GM23338 (cell line): ENCODE measurements around the gene OR2C1. TPM values are rescaled to one million over a fixed set of nuclear protein-coding genes. Genes with fewer than 3 reads are reported as not detected.

ENCODE experiments used
- ATAC-seq: fragments of 200-7000 bp; cut with Tn5 transposase; 3 replicates; pipeline ENCODE4 v1.9.1; 2020
- DNase-seq: peaks from one replicate; pipeline ENCODE4 v3.0.0-alpha.2; 2015; ENCODE audit warnings: low spot score
- H2AFZ ChIP-seq: fragments of 200-600 bp; sonication (generic); 2 replicates; pipeline ENCODE4 v1.8.0; 2016; ENCODE audit warnings: antibody characterized with exemption, mild to moderate bottlenecking, moderate library complexity
- H3F3A ChIP-seq: fragments of 200-600 bp; sonication (generic); replicated peaks from 2 replicates; pipeline ENCODE4 v1.8.0; 2017; ENCODE audit warnings: antibody characterized with exemption, mixed run types, low read depth
- H3K27ac ChIP-seq: fragments of 200-600 bp; sonication (generic); 2 replicates; pipeline ENCODE4 v1.6.1; 2016; ENCODE audit warnings: low read depth
- H3K27me3 ChIP-seq: fragments of 200-600 bp; sonication (generic); 2 replicates; pipeline ENCODE4 v1.8.0; 2016; ENCODE audit warnings: mild to moderate bottlenecking, mixed run types, moderate library complexity; ENCODE audit not compliant: insufficient read depth
- H3K36me3 ChIP-seq: fragments of 200-600 bp; sonication (generic); 2 replicates; pipeline ENCODE4 v1.8.0; 2016; ENCODE audit warnings: mild to moderate bottlenecking; ENCODE audit not compliant: insufficient read depth
- H3K4me1 ChIP-seq: fragments of 200-600 bp; sonication (generic); 2 replicates; pipeline ENCODE4 v1.8.0; 2016; ENCODE audit warnings: mild to moderate bottlenecking, moderate library complexity; ENCODE audit not compliant: insufficient read depth
- H3K4me2 ChIP-seq: fragments of 200-600 bp; sonication (generic); 2 replicates; pipeline ENCODE4 v1.7.1; 2017; ENCODE audit warnings: mixed run types
- H3K4me3 ChIP-seq: fragments of 200-600 bp; sonication (generic); 2 replicates; pipeline ENCODE4 v1.6.1; 2016; ENCODE audit warnings: mixed run types
- H3K79me2 ChIP-seq: fragments of 200-600 bp; sonication (generic); replicated peaks from 2 replicates; pipeline ENCODE4 v1.8.0; 2017; ENCODE audit warnings: mild to moderate bottlenecking; ENCODE audit not compliant: insufficient read depth
- H3K9me2 ChIP-seq: fragments of 200-600 bp; sonication (generic); 2 replicates; pipeline ENCODE4 v1.8.0; 2017; ENCODE audit not compliant: insufficient read depth
- H4K20me1 ChIP-seq: fragments of 200-600 bp; sonication (generic); replicated peaks from 2 replicates; pipeline ENCODE4 v1.8.0; 2017; ENCODE audit warnings: mild to moderate bottlenecking; ENCODE audit not compliant: insufficient read depth
- H3K27ac Mint-ChIP-seq: 2 replicates; pipeline ENCODE4 v1.8.0; 2020; ENCODE audit warnings: inconsistent platforms, mild to moderate bottlenecking, moderate library complexity, mixed read lengths
- H3K27me3 Mint-ChIP-seq: 3 replicates; pipeline ENCODE4 v1.8.0; 2022; ENCODE audit warnings: low read depth, mild to moderate bottlenecking, moderate library complexity, mixed read lengths, inconsistent platforms; ENCODE audit not compliant: insufficient read depth, poor library complexity
- H3K36me3 Mint-ChIP-seq: 3 replicates; pipeline ENCODE4 v1.8.0; 2021; ENCODE audit warnings: low read depth, mild to moderate bottlenecking, inconsistent platforms, moderate library complexity, mixed read lengths
- H3K4me1 Mint-ChIP-seq: 3 replicates; pipeline ENCODE4 v1.8.0; 2020; ENCODE audit warnings: mild to moderate bottlenecking, inconsistent platforms, mixed read lengths
- H3K4me3 Mint-ChIP-seq: 3 replicates; pipeline ENCODE4 v1.8.0; 2021; ENCODE audit warnings: moderate library complexity, mild to moderate bottlenecking, inconsistent platforms, mixed read lengths
- H3K9me3 Mint-ChIP-seq: 3 replicates; pipeline ENCODE4 v1.8.0; 2020; ENCODE audit warnings: moderate library complexity, mild to moderate bottlenecking, inconsistent platforms, mixed read lengths
- CREB1 ChIP-seq: fragments of 250-450 bp; sonication (Bioruptor Pico); IDR thresholded peaks from 2 replicates; pipeline ENCODE4 v1.5.0; 2020; ENCODE audit warnings: low read depth, mild to moderate bottlenecking, moderate library complexity
- EZH2 ChIP-seq: fragments of 200-600 bp; sonication (generic); IDR thresholded peaks from one replicate; pipeline ENCODE4 v1.8.0; 2017; ENCODE audit warnings: antibody characterized with exemption, mild to moderate bottlenecking, low read depth; ENCODE audit not compliant: unreplicated experiment
- EZH2phosphoT487 ChIP-seq: fragments of 200-600 bp; sonication (generic); IDR thresholded peaks from one replicate; pipeline ENCODE4 v1.8.1; 2018; ENCODE audit warnings: antibody characterized with exemption; ENCODE audit not compliant: unreplicated experiment
- JUNB ChIP-seq: IDR thresholded peaks from one replicate; pipeline ENCODE4 v1.6.1; 2016; ENCODE audit warnings: antibody characterized with exemption; ENCODE audit not compliant: unreplicated experiment
- NANOG ChIP-seq: IDR thresholded peaks from 2 replicates; pipeline ENCODE4 v1.6.1; 2016; ENCODE audit warnings: antibody characterized with exemption, borderline replicate concordance
- POLR2AphosphoS5 ChIP-seq: IDR thresholded peaks from 2 replicates; pipeline ENCODE4 v1.6.1; 2016; ENCODE audit warnings: antibody characterized with exemption, low read depth
- STAT1 ChIP-seq: IDR thresholded peaks from one replicate; pipeline ENCODE4 v1.6.1; 2016; ENCODE audit warnings: antibody characterized with exemption; ENCODE audit not compliant: unreplicated experiment
- long read RNA-seq: library from polyadenylated mRNA; unstranded; transcript quantifications from one replicate; pipeline ENCODE4 v2.0.0, GENCODE V29; 2020; ENCODE audit not compliant: unreplicated experiment
- polyA plus RNA-seq: library from polyadenylated mRNA; unstranded; fragments of >200 nt; fragmentation: Nextera tagmentation; extraction: Ambion mirVana; gene quantifications from 2 replicates; pipeline ENCODE4 v1.2.1, GENCODE V29; 2016
- total RNA-seq: library from RNA; depleted of rRNA; stranded (reverse); fragments of >200 nt; shearing (Covaris generic); gene quantifications from 2 replicates; pipeline ENCODE4 v1.2.3, GENCODE V29; 2014; rRNA removed
- TF ChIP-seq, protein P1 (sequence below): IDR thresholded peaks from 2 replicates; pipeline ENCODE4 v1.6.1; 2016; ENCODE audit warnings: antibody characterized with exemption
- TF ChIP-seq, protein P2 (sequence below), 2 experiments: fragments of 200-600 bp in 1 of 2; sonication (generic) in 1 of 2; conservative IDR thresholded peaks; 2 replicates each; pipeline versions ENCODE4 v1.5.1 to v1.6.1; 2016 to 2017; ENCODE audit warnings: antibody characterized with exemption in 2 of 2, low read depth in 2 of 2, mild to moderate bottlenecking in 2 of 2, moderate library complexity in 1 of 2
- TF ChIP-seq, protein P3 (sequence below): IDR thresholded peaks from one replicate; pipeline ENCODE4 v1.6.1; 2018; ENCODE audit warnings: antibody characterized with exemption; ENCODE audit not compliant: unreplicated experiment
- TF ChIP-seq, protein P4 (sequence below): fragments of 250-450 bp; sonication (Bioruptor Pico); IDR thresholded peaks from 2 replicates; pipeline ENCODE4 v1.5.0; 2020; ENCODE audit warnings: mild to moderate bottlenecking, moderate library complexity

The OR2C1 gene
- total RNA-seq: not detected in 2 replicates
- polyA plus RNA-seq: not detected in 2 replicates
- long read RNA-seq: 0 reads

DNA sequence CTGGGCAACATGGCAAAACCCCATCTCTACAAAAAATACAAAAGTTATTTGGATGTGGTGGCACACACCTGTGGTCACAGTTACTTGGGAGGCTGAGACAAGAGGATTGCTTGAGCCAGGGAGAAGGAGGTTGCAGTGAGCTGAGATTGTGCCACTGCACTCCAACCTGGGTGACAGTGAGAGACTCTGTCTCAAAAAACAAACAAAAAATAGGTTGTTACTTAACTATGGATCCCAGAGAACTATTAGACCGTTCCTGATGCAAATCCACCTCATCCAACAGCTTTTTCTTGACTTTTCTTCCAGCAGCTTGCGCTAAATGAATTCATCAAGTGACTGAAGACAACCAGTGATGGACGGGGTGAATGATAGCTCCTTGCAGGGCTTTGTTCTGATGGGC lies at the start of gene OR2C1:
Gene OR2C1 (plus strand): TSS at position 301 of the 400 bp plus-strand sequence. CDS start 52 bp downstream, at position 353.
- TF ChIP-seq, protein P1, sequence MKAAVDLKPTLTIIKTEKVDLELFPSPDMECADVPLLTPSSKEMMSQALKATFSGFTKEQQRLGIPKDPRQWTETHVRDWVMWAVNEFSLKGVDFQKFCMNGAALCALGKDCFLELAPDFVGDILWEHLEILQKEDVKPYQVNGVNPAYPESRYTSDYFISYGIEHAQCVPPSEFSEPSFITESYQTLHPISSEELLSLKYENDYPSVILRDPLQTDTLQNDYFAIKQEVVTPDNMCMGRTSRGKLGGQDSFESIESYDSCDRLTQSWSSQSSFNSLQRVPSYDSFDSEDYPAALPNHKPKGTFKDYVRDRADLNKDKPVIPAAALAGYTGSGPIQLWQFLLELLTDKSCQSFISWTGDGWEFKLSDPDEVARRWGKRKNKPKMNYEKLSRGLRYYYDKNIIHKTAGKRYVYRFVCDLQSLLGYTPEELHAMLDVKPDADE: no peak
- TF ChIP-seq EZH2phosphoT487 (no peak), CREB1 (CRISPR knock-in tag) (no peak), POLR2AphosphoS5 (no peak), STAT1 (no peak), NANOG (no peak), JUNB (no peak), EZH2 (no peak)
- TF ChIP-seq, protein P2, sequence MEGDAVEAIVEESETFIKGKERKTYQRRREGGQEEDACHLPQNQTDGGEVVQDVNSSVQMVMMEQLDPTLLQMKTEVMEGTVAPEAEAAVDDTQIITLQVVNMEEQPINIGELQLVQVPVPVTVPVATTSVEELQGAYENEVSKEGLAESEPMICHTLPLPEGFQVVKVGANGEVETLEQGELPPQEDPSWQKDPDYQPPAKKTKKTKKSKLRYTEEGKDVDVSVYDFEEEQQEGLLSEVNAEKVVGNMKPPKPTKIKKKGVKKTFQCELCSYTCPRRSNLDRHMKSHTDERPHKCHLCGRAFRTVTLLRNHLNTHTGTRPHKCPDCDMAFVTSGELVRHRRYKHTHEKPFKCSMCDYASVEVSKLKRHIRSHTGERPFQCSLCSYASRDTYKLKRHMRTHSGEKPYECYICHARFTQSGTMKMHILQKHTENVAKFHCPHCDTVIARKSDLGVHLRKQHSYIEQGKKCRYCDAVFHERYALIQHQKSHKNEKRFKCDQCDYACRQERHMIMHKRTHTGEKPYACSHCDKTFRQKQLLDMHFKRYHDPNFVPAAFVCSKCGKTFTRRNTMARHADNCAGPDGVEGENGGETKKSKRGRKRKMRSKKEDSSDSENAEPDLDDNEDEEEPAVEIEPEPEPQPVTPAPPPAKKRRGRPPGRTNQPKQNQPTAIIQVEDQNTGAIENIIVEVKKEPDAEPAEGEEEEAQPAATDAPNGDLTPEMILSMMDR (conservative IDR thresholded peaks at IDR 0.05; ENCODE audit: low read depth in 2 of 2): no peak
- TF ChIP-seq, protein P3, sequence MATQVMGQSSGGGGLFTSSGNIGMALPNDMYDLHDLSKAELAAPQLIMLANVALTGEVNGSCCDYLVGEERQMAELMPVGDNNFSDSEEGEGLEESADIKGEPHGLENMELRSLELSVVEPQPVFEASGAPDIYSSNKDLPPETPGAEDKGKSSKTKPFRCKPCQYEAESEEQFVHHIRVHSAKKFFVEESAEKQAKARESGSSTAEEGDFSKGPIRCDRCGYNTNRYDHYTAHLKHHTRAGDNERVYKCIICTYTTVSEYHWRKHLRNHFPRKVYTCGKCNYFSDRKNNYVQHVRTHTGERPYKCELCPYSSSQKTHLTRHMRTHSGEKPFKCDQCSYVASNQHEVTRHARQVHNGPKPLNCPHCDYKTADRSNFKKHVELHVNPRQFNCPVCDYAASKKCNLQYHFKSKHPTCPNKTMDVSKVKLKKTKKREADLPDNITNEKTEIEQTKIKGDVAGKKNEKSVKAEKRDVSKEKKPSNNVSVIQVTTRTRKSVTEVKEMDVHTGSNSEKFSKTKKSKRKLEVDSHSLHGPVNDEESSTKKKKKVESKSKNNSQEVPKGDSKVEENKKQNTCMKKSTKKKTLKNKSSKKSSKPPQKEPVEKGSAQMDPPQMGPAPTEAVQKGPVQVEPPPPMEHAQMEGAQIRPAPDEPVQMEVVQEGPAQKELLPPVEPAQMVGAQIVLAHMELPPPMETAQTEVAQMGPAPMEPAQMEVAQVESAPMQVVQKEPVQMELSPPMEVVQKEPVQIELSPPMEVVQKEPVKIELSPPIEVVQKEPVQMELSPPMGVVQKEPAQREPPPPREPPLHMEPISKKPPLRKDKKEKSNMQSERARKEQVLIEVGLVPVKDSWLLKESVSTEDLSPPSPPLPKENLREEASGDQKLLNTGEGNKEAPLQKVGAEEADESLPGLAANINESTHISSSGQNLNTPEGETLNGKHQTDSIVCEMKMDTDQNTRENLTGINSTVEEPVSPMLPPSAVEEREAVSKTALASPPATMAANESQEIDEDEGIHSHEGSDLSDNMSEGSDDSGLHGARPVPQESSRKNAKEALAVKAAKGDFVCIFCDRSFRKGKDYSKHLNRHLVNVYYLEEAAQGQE: no peak
- TF ChIP-seq, protein P4, sequence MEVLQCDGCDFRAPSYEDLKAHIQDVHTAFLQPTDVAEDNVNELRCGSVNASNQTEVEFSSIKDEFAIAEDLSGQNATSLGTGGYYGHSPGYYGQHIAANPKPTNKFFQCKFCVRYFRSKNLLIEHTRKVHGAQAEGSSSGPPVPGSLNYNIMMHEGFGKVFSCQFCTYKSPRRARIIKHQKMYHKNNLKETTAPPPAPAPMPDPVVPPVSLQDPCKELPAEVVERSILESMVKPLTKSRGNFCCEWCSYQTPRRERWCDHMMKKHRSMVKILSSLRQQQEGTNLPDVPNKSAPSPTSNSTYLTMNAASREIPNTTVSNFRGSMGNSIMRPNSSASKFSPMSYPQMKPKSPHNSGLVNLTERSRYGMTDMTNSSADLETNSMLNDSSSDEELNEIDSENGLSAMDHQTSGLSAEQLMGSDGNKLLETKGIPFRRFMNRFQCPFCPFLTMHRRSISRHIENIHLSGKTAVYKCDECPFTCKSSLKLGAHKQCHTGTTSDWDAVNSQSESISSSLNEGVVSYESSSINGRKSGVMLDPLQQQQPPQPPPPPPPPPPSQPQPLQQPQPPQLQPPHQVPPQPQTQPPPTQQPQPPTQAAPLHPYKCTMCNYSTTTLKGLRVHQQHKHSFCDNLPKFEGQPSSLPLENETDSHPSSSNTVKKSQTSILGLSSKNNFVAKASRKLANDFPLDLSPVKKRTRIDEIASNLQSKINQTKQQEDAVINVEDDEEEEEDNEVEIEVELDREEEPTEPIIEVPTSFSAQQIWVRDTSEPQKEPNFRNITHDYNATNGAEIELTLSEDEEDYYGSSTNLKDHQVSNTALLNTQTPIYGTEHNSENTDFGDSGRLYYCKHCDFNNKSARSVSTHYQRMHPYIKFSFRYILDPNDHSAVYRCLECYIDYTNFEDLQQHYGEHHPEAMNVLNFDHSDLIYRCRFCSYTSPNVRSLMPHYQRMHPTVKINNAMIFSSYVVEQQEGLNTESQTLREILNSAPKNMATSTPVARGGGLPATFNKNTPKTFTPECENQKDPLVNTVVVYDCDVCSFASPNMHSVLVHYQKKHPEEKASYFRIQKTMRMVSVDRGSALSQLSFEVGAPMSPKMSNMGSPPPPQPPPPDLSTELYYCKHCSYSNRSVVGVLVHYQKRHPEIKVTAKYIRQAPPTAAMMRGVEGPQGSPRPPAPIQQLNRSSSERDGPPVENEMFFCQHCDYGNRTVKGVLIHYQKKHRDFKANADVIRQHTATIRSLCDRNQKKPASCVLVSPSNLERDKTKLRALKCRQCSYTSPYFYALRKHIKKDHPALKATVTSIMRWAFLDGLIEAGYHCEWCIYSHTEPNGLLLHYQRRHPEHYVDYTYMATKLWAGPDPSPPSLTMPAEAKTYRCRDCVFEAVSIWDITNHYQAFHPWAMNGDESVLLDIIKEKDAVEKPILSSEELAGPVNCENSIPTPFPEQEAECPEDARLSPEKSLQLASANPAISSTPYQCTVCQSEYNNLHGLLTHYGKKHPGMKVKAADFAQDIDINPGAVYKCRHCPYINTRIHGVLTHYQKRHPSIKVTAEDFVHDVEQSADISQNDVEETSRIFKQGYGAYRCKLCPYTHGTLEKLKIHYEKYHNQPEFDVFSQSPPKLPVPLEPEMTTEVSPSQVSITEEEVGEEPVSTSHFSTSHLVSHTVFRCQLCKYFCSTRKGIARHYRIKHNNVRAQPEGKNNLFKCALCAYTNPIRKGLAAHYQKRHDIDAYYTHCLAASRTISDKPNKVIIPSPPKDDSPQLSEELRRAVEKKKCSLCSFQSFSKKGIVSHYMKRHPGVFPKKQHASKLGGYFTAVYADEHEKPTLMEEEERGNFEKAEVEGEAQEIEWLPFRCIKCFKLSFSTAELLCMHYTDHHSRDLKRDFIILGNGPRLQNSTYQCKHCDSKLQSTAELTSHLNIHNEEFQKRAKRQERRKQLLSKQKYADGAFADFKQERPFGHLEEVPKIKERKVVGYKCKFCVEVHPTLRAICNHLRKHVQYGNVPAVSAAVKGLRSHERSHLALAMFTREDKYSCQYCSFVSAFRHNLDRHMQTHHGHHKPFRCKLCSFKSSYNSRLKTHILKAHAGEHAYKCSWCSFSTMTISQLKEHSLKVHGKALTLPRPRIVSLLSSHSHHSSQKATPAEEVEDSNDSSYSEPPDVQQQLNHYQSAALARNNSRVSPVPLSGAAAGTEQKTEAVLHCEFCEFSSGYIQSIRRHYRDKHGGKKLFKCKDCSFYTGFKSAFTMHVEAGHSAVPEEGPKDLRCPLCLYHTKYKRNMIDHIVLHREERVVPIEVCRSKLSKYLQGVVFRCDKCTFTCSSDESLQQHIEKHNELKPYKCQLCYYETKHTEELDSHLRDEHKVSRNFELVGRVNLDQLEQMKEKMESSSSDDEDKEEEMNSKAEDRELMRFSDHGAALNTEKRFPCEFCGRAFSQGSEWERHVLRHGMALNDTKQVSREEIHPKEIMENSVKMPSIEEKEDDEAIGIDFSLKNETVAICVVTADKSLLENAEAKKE (CRISPR knock-in tag): no peak
- H4K20me1 ChIP-seq: no peaks in the 10 kb centered on the region
- no peaks in the 10 kb centered on the region for H3K27me3 ChIP-seq
- Mint-ChIP-seq H3K9me3 (peaks cover 80% of the 10 kb centered on the region), H3K27me3 (peaks cover 7% of the 10 kb centered on the region), H3K27ac (no peak within 1 kb of the TSS), H3K36me3 (peaks cover 16% of the 10 kb centered on the region), H3K4me1 (no peaks in the 10 kb centered on the region), H3K4me3 (no peak within 1 kb of the TSS)
- H2AFZ ChIP-seq: no peak within 1 kb of the TSS
- no peaks in the 10 kb centered on the region for H3K36me3 ChIP-seq
- no peaks in the 10 kb centered on the region for H3K9me2 ChIP-seq
- H3K4me2 ChIP-seq: no peak within 1 kb of the TSS
- H3K4me1 ChIP-seq: no peaks in the 10 kb centered on the region
- no peaks in the 10 kb centered on the region for H3F3A ChIP-seq
- no peaks in the 10 kb centered on the region for H3K79me2 ChIP-seq
- ATAC-seq: no peak
- DNase-seq: no peak
- no peak within 1 kb of the TSS for H3K27ac ChIP-seq
- H3K4me3 ChIP-seq: no peak within 1 kb of the TSS
